Neural cell (in vitro differentiated cells): ENCODE results near the gene PLPP3. TPM values are rescaled to one million over a fixed set of nuclear protein-coding genes. Genes with fewer than 3 reads are reported as not detected.

Experiments
- H2AFZ ChIP-seq: fragments of 200-600, 300-800 bp; sonication (generic), shearing (Covaris generic); 2 replicates; pipeline ENCODE4 v1.6.0; 2014; ENCODE audit warnings: low read depth, mild to moderate bottlenecking, antibody characterized with exemption, low read length, moderate library complexity
- H3F3A ChIP-seq: fragments of 200-600 bp; shearing (Covaris generic); 2 replicates; pipeline ENCODE4 v1.6.1; 2016; ENCODE audit warnings: mild to moderate bottlenecking, moderate library complexity, mixed read lengths, antibody characterized with exemption, low read length; ENCODE audit not compliant: insufficient read depth, poor library complexity, severe bottlenecking
- H3K27ac ChIP-seq: fragments of 200-600, 300-800 bp; sonication (generic), shearing (Covaris generic); 2 replicates; pipeline ENCODE4 v1.5.1; 2014; ENCODE audit warnings: mild to moderate bottlenecking, low read length, moderate library complexity
- H3K27me3 ChIP-seq: fragments of 300-800, 200-600 bp; sonication (generic), shearing (Covaris generic); 2 replicates; pipeline ENCODE4 v1.6.0; 2014; ENCODE audit warnings: mild to moderate bottlenecking, low read depth, low read length, moderate library complexity; ENCODE audit not compliant: insufficient read depth
- H3K36me3 ChIP-seq: fragments of 300-800, 200-600 bp; sonication (generic), shearing (Covaris generic); 2 replicates; pipeline ENCODE4 v1.5.1; 2014; ENCODE audit warnings: mild to moderate bottlenecking, antibody characterized with exemption, low read length, moderate library complexity; ENCODE audit not compliant: insufficient read depth
- H3K4me2 ChIP-seq: fragments of 300-800, 200-600 bp; sonication (generic), shearing (Covaris generic); 2 replicates; pipeline ENCODE4 v1.6.0; 2014; ENCODE audit warnings: mild to moderate bottlenecking, low read length
- H3K4me3 ChIP-seq: fragments of 300-800, 200-600 bp; sonication (generic), shearing (Covaris generic); 2 replicates; pipeline ENCODE4 v1.5.1; 2014; ENCODE audit warnings: mild to moderate bottlenecking, low read length, moderate library complexity
- H3K79me2 ChIP-seq: fragments of 200-600 bp; shearing (Covaris generic); replicated peaks from 2 replicates; pipeline ENCODE4 v1.6.0; 2014; ENCODE audit warnings: mild to moderate bottlenecking, low read length, moderate library complexity; ENCODE audit not compliant: insufficient read depth
- H3K9ac ChIP-seq: fragments of 300-800, 200-600 bp; sonication (generic), shearing (Covaris generic); 2 replicates; pipeline ENCODE4 v1.6.1; 2016; ENCODE audit warnings: mild to moderate bottlenecking, low read length, mixed read lengths
- H3K9me2 ChIP-seq: fragments of 200-600 bp; shearing (Covaris generic); 2 replicates; pipeline ENCODE4 v1.6.1; 2016; ENCODE audit warnings: mild to moderate bottlenecking, low read length, mixed read lengths; ENCODE audit not compliant: insufficient read depth
- H3K9me3 ChIP-seq: fragments of 200-600, 300-800 bp; sonication (generic), shearing (Covaris generic); 2 replicates; pipeline ENCODE4 v1.6.1; 2016; ENCODE audit warnings: mild to moderate bottlenecking, mixed run types, low read length, moderate library complexity, mixed read lengths
- H4K20me1 ChIP-seq: fragments of 200-600 bp; shearing (Covaris generic); 2 replicates; pipeline ENCODE4 v1.6.1; 2016; ENCODE audit warnings: mild to moderate bottlenecking, mixed run types; ENCODE audit not compliant: insufficient read depth
- EP300 ChIP-seq: fragments of 450-650 bp; conservative IDR thresholded peaks from 2 replicates; pipeline ENCODE4 v1.6.1; 2014; ENCODE audit warnings: antibody characterized with exemption, mild to moderate bottlenecking, moderate library complexity; ENCODE audit not compliant: poor library complexity, severe bottlenecking
- EZH2 ChIP-seq: fragments of 200-600, 300-800 bp; shearing (Covaris generic), sonication (generic); IDR thresholded peaks from 2 replicates; pipeline ENCODE4 v1.6.1; 2014; ENCODE audit warnings: antibody characterized with exemption, low read length, borderline replicate concordance, mild to moderate bottlenecking; ENCODE audit not compliant: insufficient read depth, poor library complexity, severe bottlenecking
- MXI1 ChIP-seq: fragments of 450-650 bp; conservative IDR thresholded peaks from 2 replicates; pipeline ENCODE4 v1.6.1; 2014; ENCODE audit warnings: antibody characterized with exemption, mild to moderate bottlenecking; ENCODE audit not compliant: poor library complexity, severe bottlenecking
- POLR2AphosphoS5 ChIP-seq: IDR thresholded peaks from 2 replicates; pipeline ENCODE4 v1.6.1; 2012
- RAD21 ChIP-seq: fragments of 450-650 bp; conservative IDR thresholded peaks from 2 replicates; pipeline ENCODE4 v1.6.1; 2014; ENCODE audit warnings: antibody characterized with exemption, mild to moderate bottlenecking, moderate library complexity
- SMC3 ChIP-seq: fragments of 450-650 bp; conservative IDR thresholded peaks from 2 replicates; pipeline ENCODE4 v1.6.1; 2014; ENCODE audit warnings: antibody characterized with exemption, mild to moderate bottlenecking, moderate library complexity; ENCODE audit not compliant: poor library complexity
- TAF1 ChIP-seq: IDR thresholded peaks from 2 replicates; pipeline ENCODE4 v1.6.1; 2012; ENCODE audit warnings: low read depth
- polyA plus RNA-seq: library from polyadenylated mRNA; depleted of rRNA; stranded (reverse); fragments of >200 nt; gene quantifications from 2 replicates; pipeline ENCODE4 v1.2.3, GENCODE V29; 2014
- TF ChIP-seq, protein P1 (sequence below): fragments of 450-650 bp; IDR thresholded peaks from 2 replicates; pipeline ENCODE4 v1.5.1; 2014; ENCODE audit warnings: antibody characterized with exemption, mild to moderate bottlenecking, moderate library complexity; ENCODE audit not compliant: poor library complexity, severe bottlenecking
- TF ChIP-seq, protein P2 (sequence below): IDR thresholded peaks from 2 replicates; pipeline ENCODE4 v1.6.1; 2012; ENCODE audit warnings: borderline replicate concordance

PLPP3 gene
- polyA plus RNA-seq, 1 donor from 2014 or later, result 2.1 TPM

DNA sequence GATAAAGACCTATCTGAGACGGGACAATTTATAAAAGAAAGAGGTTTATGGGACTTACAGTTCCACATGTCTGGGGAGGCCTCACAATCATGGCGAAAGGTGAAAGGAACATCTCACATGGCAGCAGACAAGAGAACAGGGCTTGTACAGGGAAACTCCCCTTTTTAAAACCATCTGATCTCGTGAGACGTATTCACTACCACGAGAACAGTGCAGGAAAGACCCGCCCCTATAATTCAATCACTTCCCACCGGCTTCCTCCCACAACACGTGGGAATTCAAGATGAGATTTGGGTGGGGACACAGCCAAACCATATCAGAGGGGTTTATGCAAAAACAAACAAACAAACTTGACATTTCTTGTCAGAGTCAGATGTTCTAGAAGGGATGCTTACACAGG lies 89.7 kb downstream of the PLPP3 start:
- Histone ChIP-seq H3K4me2 (no peak overlapping the region), H3K9ac (no peak overlapping the region), H4K20me1 (no peaks in the 10 kb centered on the region), H3K9me2 (no peaks in the 10 kb centered on the region), H3K36me3 (no peaks in the 10 kb centered on the region), H2AFZ (no peak overlapping the region), H3F3A (no peaks in the 10 kb centered on the region), H3K9me3 (no peaks in the 10 kb centered on the region), H3K79me2 (no peaks in the 10 kb centered on the region), H3K4me3 (no peak overlapping the region), H3K27me3 (no peaks in the 10 kb centered on the region), H3K27ac (no peak overlapping the region)
- TF ChIP-seq TAF1 (no peak), POLR2AphosphoS5 (no peak), EP300 (no peak), RAD21 (no peak), EZH2 (no peak), MXI1 (no peak), SMC3 (no peak)
- TF ChIP-seq, protein P1, sequence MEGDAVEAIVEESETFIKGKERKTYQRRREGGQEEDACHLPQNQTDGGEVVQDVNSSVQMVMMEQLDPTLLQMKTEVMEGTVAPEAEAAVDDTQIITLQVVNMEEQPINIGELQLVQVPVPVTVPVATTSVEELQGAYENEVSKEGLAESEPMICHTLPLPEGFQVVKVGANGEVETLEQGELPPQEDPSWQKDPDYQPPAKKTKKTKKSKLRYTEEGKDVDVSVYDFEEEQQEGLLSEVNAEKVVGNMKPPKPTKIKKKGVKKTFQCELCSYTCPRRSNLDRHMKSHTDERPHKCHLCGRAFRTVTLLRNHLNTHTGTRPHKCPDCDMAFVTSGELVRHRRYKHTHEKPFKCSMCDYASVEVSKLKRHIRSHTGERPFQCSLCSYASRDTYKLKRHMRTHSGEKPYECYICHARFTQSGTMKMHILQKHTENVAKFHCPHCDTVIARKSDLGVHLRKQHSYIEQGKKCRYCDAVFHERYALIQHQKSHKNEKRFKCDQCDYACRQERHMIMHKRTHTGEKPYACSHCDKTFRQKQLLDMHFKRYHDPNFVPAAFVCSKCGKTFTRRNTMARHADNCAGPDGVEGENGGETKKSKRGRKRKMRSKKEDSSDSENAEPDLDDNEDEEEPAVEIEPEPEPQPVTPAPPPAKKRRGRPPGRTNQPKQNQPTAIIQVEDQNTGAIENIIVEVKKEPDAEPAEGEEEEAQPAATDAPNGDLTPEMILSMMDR, result no peak
- TF ChIP-seq, protein P2, sequence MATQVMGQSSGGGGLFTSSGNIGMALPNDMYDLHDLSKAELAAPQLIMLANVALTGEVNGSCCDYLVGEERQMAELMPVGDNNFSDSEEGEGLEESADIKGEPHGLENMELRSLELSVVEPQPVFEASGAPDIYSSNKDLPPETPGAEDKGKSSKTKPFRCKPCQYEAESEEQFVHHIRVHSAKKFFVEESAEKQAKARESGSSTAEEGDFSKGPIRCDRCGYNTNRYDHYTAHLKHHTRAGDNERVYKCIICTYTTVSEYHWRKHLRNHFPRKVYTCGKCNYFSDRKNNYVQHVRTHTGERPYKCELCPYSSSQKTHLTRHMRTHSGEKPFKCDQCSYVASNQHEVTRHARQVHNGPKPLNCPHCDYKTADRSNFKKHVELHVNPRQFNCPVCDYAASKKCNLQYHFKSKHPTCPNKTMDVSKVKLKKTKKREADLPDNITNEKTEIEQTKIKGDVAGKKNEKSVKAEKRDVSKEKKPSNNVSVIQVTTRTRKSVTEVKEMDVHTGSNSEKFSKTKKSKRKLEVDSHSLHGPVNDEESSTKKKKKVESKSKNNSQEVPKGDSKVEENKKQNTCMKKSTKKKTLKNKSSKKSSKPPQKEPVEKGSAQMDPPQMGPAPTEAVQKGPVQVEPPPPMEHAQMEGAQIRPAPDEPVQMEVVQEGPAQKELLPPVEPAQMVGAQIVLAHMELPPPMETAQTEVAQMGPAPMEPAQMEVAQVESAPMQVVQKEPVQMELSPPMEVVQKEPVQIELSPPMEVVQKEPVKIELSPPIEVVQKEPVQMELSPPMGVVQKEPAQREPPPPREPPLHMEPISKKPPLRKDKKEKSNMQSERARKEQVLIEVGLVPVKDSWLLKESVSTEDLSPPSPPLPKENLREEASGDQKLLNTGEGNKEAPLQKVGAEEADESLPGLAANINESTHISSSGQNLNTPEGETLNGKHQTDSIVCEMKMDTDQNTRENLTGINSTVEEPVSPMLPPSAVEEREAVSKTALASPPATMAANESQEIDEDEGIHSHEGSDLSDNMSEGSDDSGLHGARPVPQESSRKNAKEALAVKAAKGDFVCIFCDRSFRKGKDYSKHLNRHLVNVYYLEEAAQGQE, result no peak

DNA sequence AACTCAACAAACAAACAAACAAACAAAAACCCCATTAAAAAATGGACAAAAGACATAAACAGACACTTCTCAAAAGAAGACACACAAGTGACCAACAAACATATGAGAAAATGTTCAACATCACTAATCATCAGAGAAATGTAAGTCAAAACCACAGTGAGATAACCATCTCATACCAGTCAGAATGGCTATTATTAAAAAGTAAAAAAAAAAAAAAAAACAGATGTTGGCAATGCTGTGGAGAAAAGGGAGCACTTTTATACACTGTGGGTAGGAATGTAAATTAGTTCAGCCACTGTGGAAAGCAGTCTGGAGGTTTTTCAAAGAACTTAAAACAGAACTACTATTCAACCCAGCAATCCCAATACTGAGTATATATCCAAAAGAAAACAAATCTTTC lies 94.7 kb downstream of the PLPP3 start:
- no peaks in the 10 kb centered on the region for H3F3A ChIP-seq
- H3K9me3 ChIP-seq, result no peaks in the 10 kb centered on the region
- no peak overlapping the region for H3K27ac ChIP-seq
- no peak overlapping the region for H2AFZ ChIP-seq
- H3K4me3 ChIP-seq, result no peak overlapping the region
- no peak overlapping the region for H3K9ac ChIP-seq
- H4K20me1 ChIP-seq, result no peaks in the 10 kb centered on the region
- no peaks in the 10 kb centered on the region for H3K9me2 ChIP-seq
- H3K79me2 ChIP-seq, result no peaks in the 10 kb centered on the region
- H3K4me2 ChIP-seq, result no peak overlapping the region
- H3K27me3 ChIP-seq, result no peaks in the 10 kb centered on the region
- TF ChIP-seq POLR2AphosphoS5, result no peak
- TF ChIP-seq MXI1, result no peak
- no peak for TF ChIP-seq TAF1
- no peak for TF ChIP-seq RAD21
- no peak for TF ChIP-seq SMC3
- TF ChIP-seq, protein P1, result no peak
- TF ChIP-seq EZH2, result no peak
- TF ChIP-seq, protein P2, result no peak
- no peak for TF ChIP-seq EP300
- no peaks in the 10 kb centered on the region for H3K36me3 ChIP-seq
